Nephron progenitor cell (in vitro differentiated cells): ENCODE measurements around the gene SLC9C1.

ENCODE experiments used
- DNase-seq: peaks from one replicate; pipeline ENCODE4 v3.0.0; 2021
- H3K27ac Mint-ChIP-seq: 2 replicates; pipeline ENCODE4 v1.8.0; 2021; ENCODE audit warnings: mild to moderate bottlenecking, moderate library complexity, mixed read lengths
- H3K27me3 Mint-ChIP-seq: 2 replicates; pipeline ENCODE4 v1.8.0; 2021; ENCODE audit warnings: mild to moderate bottlenecking, low read depth, mixed read lengths; ENCODE audit not compliant: poor library complexity
- H3K36me3 Mint-ChIP-seq: 2 replicates; pipeline ENCODE4 v1.8.0; 2021; ENCODE audit warnings: low read depth, mixed read lengths
- H3K4me1 Mint-ChIP-seq: 2 replicates; pipeline ENCODE4 v1.8.0; 2021; ENCODE audit warnings: mixed read lengths
- H3K4me3 Mint-ChIP-seq: 2 replicates; pipeline ENCODE4 v1.8.0; 2021; ENCODE audit warnings: mild to moderate bottlenecking, moderate library complexity, mixed read lengths
- H3K9me3 Mint-ChIP-seq: 2 replicates; pipeline ENCODE4 v1.8.0; 2021; ENCODE audit warnings: mild to moderate bottlenecking, moderate library complexity, mixed read lengths
- CTCF ChIP-seq: fragments of 200-600 bp; sonication (generic); IDR thresholded peaks from 2 replicates; pipeline ENCODE4 v1.5.0; 2021; ENCODE audit warnings: antibody characterized with exemption

Gene SLC9C1

GRCh38 chr3:112116748-112117186 lies 177.2 kb downstream of the SLC9C1 start:
- no peak for DNase-seq
- TF ChIP-seq CTCF, result no peak
- Mint-ChIP-seq H3K27me3 (no peaks in the 10 kb centered on the region), H3K27ac (peak overlapping the region; percentile 92), H3K4me3 (no peak overlapping the region), H3K36me3 (peaks cover 93% of the 10 kb centered on the region), H3K4me1 (peaks cover 70% of the 10 kb centered on the region), H3K9me3 (no peaks in the 10 kb centered on the region)

GRCh38 chr3:112115806-112116383 lies 178.1 kb downstream of the SLC9C1 start:
- H3K4me1 Mint-ChIP-seq, result peaks cover 73% of the 10 kb centered on the region
- DNase-seq, result no peak
- no peak for TF ChIP-seq CTCF
- H3K4me3 Mint-ChIP-seq, result no peak overlapping the region
- H3K27ac Mint-ChIP-seq, result peak overlapping the region; percentile 91
- H3K27me3 Mint-ChIP-seq, result no peaks in the 10 kb centered on the region
- peaks cover 95% of the 10 kb centered on the region for H3K36me3 Mint-ChIP-seq
- no peaks in the 10 kb centered on the region for H3K9me3 Mint-ChIP-seq

- Mint-ChIP-seq H3K4me1 (peaks cover 69% of the 10 kb centered on the region), H3K36me3 (peaks cover 98% of the 10 kb centered on the region)
Measured at GRCh38 chr3:112115161-112115739, 178.8 kb downstream of the SLC9C1 start.

GRCh38 chr3:112114576-112115160 lies 179.3 kb downstream of the SLC9C1 start:
- Mint-ChIP-seq H3K27me3 (no peaks in the 10 kb centered on the region), H3K36me3 (peaks cover 98% of the 10 kb centered on the region), H3K4me1 (peaks cover 66% of the 10 kb centered on the region), H3K27ac (peak overlapping the region; percentile 44), H3K9me3 (no peaks in the 10 kb centered on the region), H3K4me3 (no peak overlapping the region)
- no peak for DNase-seq
- TF ChIP-seq CTCF, result no peak

More at GRCh38 chr3:112115161-112115739, 178.8 kb downstream of the SLC9C1 start:
- Mint-ChIP-seq H3K9me3 (no peaks in the 10 kb centered on the region), H3K27me3 (no peaks in the 10 kb centered on the region), H3K4me3 (no peak overlapping the region), H3K27ac (peak overlapping the region; percentile 44)
- no peak for TF ChIP-seq CTCF
- no peak for DNase-seq

GRCh38 chr3:112111785-112112402 lies 182.1 kb downstream of the SLC9C1 start:
- peak; percentile 72 for TF ChIP-seq CTCF
- peak; percentile 45 for DNase-seq
- H3K27ac Mint-ChIP-seq, result peak overlapping the region; percentile 29
- no peaks in the 10 kb centered on the region for H3K9me3 Mint-ChIP-seq
- no peaks in the 10 kb centered on the region for H3K27me3 Mint-ChIP-seq
- no peak overlapping the region for H3K4me3 Mint-ChIP-seq
- H3K36me3 Mint-ChIP-seq, result peaks cover 94% of the 10 kb centered on the region
- H3K4me1 Mint-ChIP-seq, result peaks cover 63% of the 10 kb centered on the region
